GM12878 (cell line): Measurements from ENCODE around the gene FCRLB. TPM values are rescaled to one million over a fixed set of nuclear protein-coding genes. Genes with fewer than 3 reads are reported as not detected.

ENCODE experiments used
- ATAC-seq: fragments of 200-7000 bp; cut with Tn5 transposase; 3 replicates; pipeline ENCODE4 v1.9.1; 2020; ENCODE audit warnings: mild to moderate bottlenecking, moderate library complexity
- BruUV-seq: library from RNA; stranded (reverse); fragments of 400-500 nt; replicated peaks from 2 replicates; lab custom pipeline; 2021; lab: Mats Ljungman, UMichigan
- CTCF ChIA-PET: fragments of 300-600 bp; sonication (Branson Sonifier 250); formaldehyde crosslinking; extraction: SDS; loops from one replicate; lab custom pipeline; 2021; ENCODE audit warnings: inconsistent platforms; lab: Yijun Ruan, JAX
- POLR2A ChIA-PET: fragments of 350-600 bp; formaldehyde crosslinking; extraction: SDS; loops from one replicate; lab custom pipeline; 2021; ENCODE audit warnings: inconsistent platforms; lab: Charles Lee
- RAD21 ChIA-PET: fragments of 300-600 bp; sonication (Branson Sonifier 250); formaldehyde crosslinking; loops from one replicate; lab custom pipeline; 2023; ENCODE audit warnings: antibody characterized with exemption; ENCODE audit not compliant: unreplicated experiment; lab: Charles Lee
- SMC1A ChIA-PET: fragments of 300-600 bp; sonication (Branson Sonifier 250); formaldehyde crosslinking; loops from one replicate; lab custom pipeline; 2023; ENCODE audit not compliant: unreplicated experiment, uncharacterized antibody; lab: Charles Lee
- DNase-seq: peaks from one replicate; pipeline ENCODE4 v3.0.0-alpha.2; 2011; ENCODE audit warnings: low read depth, low spot score
- FAIRE-seq: peaks from 3 replicates; lab custom pipeline; 2011; peaks lifted over from hg19 to GRCh38; lab: Jason Lieb, UNC
- H2AFZ ChIP-seq: 2 replicates; pipeline ENCODE4 v1.6.0; 2011; ENCODE audit warnings: low read depth, low read length, control low read depth; ENCODE audit not compliant: control insufficient read depth
- H3K27ac ChIP-seq: 2 replicates; pipeline ENCODE4 v1.5.1; 2011; ENCODE audit warnings: control low read depth; ENCODE audit not compliant: control insufficient read depth, insufficient read depth
- H3K27me3 ChIP-seq, 2 experiments: replicated peaks in 1 of 2; 2 replicates each; pipeline versions ENCODE4 v1.6.0 to v1.6.1; 2011; ENCODE audit warnings: low read length in 1 of 2; ENCODE audit not compliant: control insufficient read depth in 2 of 2, insufficient read depth in 2 of 2
- H3K36me3 ChIP-seq, 2 experiments: 2 replicates each; pipeline ENCODE4 v1.5.1; 2011; ENCODE audit warnings: low read length in 1 of 2; ENCODE audit not compliant: control insufficient read depth in 2 of 2, insufficient read depth in 2 of 2
- H3K4me1 ChIP-seq: 2 replicates; pipeline ENCODE4 v1.6.1; 2011; ENCODE audit warnings: mild to moderate bottlenecking, low read length, moderate library complexity, mixed read lengths; ENCODE audit not compliant: control insufficient read depth, insufficient read depth
- H3K4me2 ChIP-seq: 2 replicates; pipeline ENCODE4 v1.6.0; 2011; ENCODE audit warnings: control low read depth; ENCODE audit not compliant: control insufficient read depth, insufficient read depth
- H3K4me3 ChIP-seq: fragments of 200-600 bp; sonication (generic); 2 replicates; pipeline ENCODE4 v1.5.1; 2016
- H3K79me2 ChIP-seq: 2 replicates; pipeline ENCODE4 v1.6.0; 2011; ENCODE audit warnings: low read length; ENCODE audit not compliant: control insufficient read depth, insufficient read depth
- H3K9ac ChIP-seq: 2 replicates; pipeline ENCODE4 v1.8.0; 2011; ENCODE audit warnings: low read length, control low read depth, mixed read lengths; ENCODE audit not compliant: control insufficient read depth, insufficient read depth
- H3K9me3 ChIP-seq: replicated peaks from 3 replicates; pipeline ENCODE4 v1.5.1; 2011; ENCODE audit warnings: mild to moderate bottlenecking, low read length; ENCODE audit not compliant: control insufficient read depth, insufficient read depth
- H4K20me1 ChIP-seq: 2 replicates; pipeline ENCODE4 v1.6.0; 2011; ENCODE audit not compliant: control insufficient read depth, insufficient read depth
- ATF7 ChIP-seq: fragments of 450-650 bp; IDR thresholded peaks from 2 replicates; pipeline ENCODE4 v1.6.1; 2016; ENCODE audit warnings: low read depth, mild to moderate bottlenecking
- CHD2 ChIP-seq: IDR thresholded peaks from 2 replicates; pipeline ENCODE4 v1.6.1; 2011; ENCODE audit warnings: low read depth, low read length, improper control_type of control experiment, borderline replicate concordance
- CHD4 ChIP-seq: fragments of 200-600 bp; sonication (generic); IDR thresholded peaks from 2 replicates; pipeline ENCODE4 v1.6.1; 2016; ENCODE audit warnings: mild to moderate bottlenecking
- MEF2A ChIP-seq: IDR thresholded peaks from 2 replicates; pipeline ENCODE4 v1.6.1; 2011; ENCODE audit warnings: low read depth, mild to moderate bottlenecking, low read length, moderate library complexity; ENCODE audit not compliant: insufficient read depth
- PML ChIP-seq: IDR thresholded peaks from 2 replicates; pipeline ENCODE4 v1.6.1; 2012; ENCODE audit warnings: low read length, inconsistent platforms
- RELA ChIP-seq: fragments of 450-650 bp; IDR thresholded peaks from 2 replicates; pipeline ENCODE4 v1.8.0; 2014; ENCODE audit warnings: borderline replicate concordance; ENCODE audit not compliant: partially characterized antibody
- TCF7 ChIP-seq: IDR thresholded peaks from 2 replicates; pipeline ENCODE4 v1.6.1; 2014; ENCODE audit warnings: antibody characterized with exemption, borderline replicate concordance
- ZNF384 ChIP-seq: IDR thresholded peaks from 2 replicates; pipeline ENCODE4 v1.6.1; 2012; ENCODE audit warnings: low read depth, mild to moderate bottlenecking, low read length, improper control_type of control experiment, borderline replicate concordance
- ZZZ3 ChIP-seq: IDR thresholded peaks from 2 replicates; pipeline ENCODE4 v1.6.1; 2011; ENCODE audit warnings: low read depth; ENCODE audit not compliant: control insufficient read depth, insufficient read length
- WGBS: methylation state at CpG from one replicate; pipeline ENCODE4 v1.1.6; 2016; ENCODE audit warnings: low lambda C conversion rate; ENCODE audit not compliant: insufficient replicate concordance, insufficient coverage; ENCODE audit errors: missing lambda C conversion rate; 5-methylcytosine and 5-hydroxymethylcytosine counted together
- in situ Hi-C: fragments of 300-500 bp; cut with MboI; formaldehyde crosslinking; loops from 9 replicates; pipeline ENCODE4 v1.14.3; 2018; ENCODE audit warnings: mixed read lengths
- intact Hi-C: fragments of 100-400 bp; cut with micrococcal nuclease; formaldehyde crosslinking; loops from one replicate; pipeline ENCODE4 v1.14.2; 2022; ENCODE audit not compliant: unreplicated experiment
- polyA plus RNA-seq, 11 experiments: library from polyadenylated mRNA; depleted of rRNA in 4 of 11; unstranded in 6 of 11; stranded (reverse) in 5 of 11; fragments of >200 nt; fragmentation: Nextera tagmentation in 4 of 11; fragmentation: Illumina TruSeq in 1 of 11; extraction: Ambion mirVana in 4 of 11; extraction: Trizol in 1 of 11; gene quantifications; 1 replicate in 1 of 11; 2 replicates in 10 of 11; pipeline versions ENCODE4 v1.2.1 to v1.2.3, GENCODE V29; 2011 to 2016; ENCODE audit warnings: inconsistent platforms in 2 of 11, missing spikeins in 2 of 11, low read depth in 1 of 11
- total RNA-seq, 4 experiments: library from RNA; depleted of rRNA in 3 of 4; stranded (reverse); fragments of >200 nt in 3 of 4; fragmentation: Illumina TruSeq in 1 of 4; extraction: Trizol in 1 of 4; gene quantifications; 2 replicates each; pipeline versions ENCODE4 v1.2.1 to v1.2.3, GENCODE V29; 2013 to 2021
- TF ChIP-seq, protein P1 (sequence below): fragments of 450-650 bp; IDR thresholded peaks from 2 replicates; pipeline ENCODE4 v1.6.1; 2017; ENCODE audit warnings: antibody characterized with exemption, mild to moderate bottlenecking, moderate library complexity
- TF ChIP-seq, protein P2 (sequence below): fragments of 450-650 bp; formaldehyde crosslinking; IDR thresholded peaks from 2 replicates; pipeline ENCODE4 v1.5.0; 2022; ENCODE audit warnings: mild to moderate bottlenecking, missing genetic modification characterization
- TF ChIP-seq, protein P3 (sequence below): IDR thresholded peaks from 2 replicates; pipeline ENCODE4 v1.6.1; 2012; ENCODE audit warnings: low read depth, low read length, improper control_type of control experiment

Gene FCRLB
- total and polyA plus RNA-seq, 10 of the 15 experiments (the other 5 are each of a cell fraction or from before 2014, with no cell fraction given), result 0.55 to 11.7 (median 5.6) TPM

DNA sequence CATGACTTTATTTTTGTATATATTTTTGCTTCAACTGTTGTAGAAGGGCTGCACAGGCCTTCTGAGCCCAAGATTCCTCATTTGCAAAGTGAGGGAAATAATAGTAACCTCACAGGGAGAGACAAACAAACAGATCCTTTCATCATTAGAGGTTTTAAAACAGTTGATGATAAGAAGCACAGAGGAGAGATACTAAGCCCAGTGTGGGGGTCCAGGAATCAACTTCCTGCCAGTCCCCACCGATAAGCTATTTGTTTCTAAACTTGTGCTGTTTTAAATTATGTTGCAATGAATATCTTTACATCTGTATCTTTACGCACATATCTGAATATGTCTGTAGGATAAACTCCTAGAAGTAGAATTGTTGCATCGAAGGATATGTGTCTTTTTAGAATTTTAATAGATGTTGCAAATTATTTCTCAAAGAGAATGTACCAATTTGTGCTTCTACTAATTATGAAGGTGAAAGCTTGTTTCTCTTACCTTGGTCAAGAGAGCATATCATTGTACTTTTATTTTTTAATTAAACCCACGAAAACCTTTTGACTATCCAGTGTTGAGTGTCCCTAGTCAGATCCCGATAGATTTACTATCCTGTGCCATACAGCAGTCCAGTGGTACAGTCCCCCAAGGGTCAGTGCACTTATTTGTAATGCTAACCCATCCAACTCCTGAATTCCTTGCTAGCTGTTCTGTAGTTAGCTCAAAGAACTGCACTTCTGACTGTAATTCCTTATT lies 10.8 kb downstream of the FCRLB start:
- DNase-seq (no peak), ATAC-seq (no peak), FAIRE-seq (no peak)
- no peaks in the 10 kb centered on the region for H3K9me3 ChIP-seq
- peaks cover under 1% of the 10 kb centered on the region; the same call in 1 of the 2 replicates for H3K79me2 ChIP-seq
- CTCF ChIA-PET, result interaction anchor here (1.0 to 16.4 kb wide), 6 partner anchors 10 to 245 kb away, joined by 3 to 262 read pairs (median 4); partner anchors contain the start of gene FCRLA
- no peak overlapping the region for H3K27ac ChIP-seq
- BruUV-seq, result no TSS peak
- intact Hi-C loops, result no loop called here
- RAD21 ChIA-PET, result no interaction called here
- H3K4me2 ChIP-seq, result no peak overlapping the region
- no peak overlapping the region for H3K9ac ChIP-seq
- no peak overlapping the region for H2AFZ ChIP-seq
- no peaks in the 10 kb centered on the region for H3K27me3 ChIP-seq
- POLR2A ChIA-PET, result interaction anchor here (1.1 to 1.2 kb wide), 2 partner anchors 16 to 24 kb away, joined by 3 read pairs; no protein-coding TSS in a partner anchor
- WGBS, result 76% methylated on average over 5 of the region's 5 CpGs
- SMC1A ChIA-PET, result interaction anchor here (0.8 to 1.7 kb wide), 7 partner anchors 10 to 248 kb away, joined by 3 to 6 read pairs (median 4); partner anchors contain the start of gene FCRLA
- TF ChIP-seq, protein P1, sequence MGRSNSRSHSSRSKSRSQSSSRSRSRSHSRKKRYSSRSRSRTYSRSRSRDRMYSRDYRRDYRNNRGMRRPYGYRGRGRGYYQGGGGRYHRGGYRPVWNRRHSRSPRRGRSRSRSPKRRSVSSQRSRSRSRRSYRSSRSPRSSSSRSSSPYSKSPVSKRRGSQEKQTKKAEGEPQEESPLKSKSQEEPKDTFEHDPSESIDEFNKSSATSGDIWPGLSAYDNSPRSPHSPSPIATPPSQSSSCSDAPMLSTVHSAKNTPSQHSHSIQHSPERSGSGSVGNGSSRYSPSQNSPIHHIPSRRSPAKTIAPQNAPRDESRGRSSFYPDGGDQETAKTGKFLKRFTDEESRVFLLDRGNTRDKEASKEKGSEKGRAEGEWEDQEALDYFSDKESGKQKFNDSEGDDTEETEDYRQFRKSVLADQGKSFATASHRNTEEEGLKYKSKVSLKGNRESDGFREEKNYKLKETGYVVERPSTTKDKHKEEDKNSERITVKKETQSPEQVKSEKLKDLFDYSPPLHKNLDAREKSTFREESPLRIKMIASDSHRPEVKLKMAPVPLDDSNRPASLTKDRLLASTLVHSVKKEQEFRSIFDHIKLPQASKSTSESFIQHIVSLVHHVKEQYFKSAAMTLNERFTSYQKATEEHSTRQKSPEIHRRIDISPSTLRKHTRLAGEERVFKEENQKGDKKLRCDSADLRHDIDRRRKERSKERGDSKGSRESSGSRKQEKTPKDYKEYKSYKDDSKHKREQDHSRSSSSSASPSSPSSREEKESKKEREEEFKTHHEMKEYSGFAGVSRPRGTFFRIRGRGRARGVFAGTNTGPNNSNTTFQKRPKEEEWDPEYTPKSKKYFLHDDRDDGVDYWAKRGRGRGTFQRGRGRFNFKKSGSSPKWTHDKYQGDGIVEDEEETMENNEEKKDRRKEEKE, result no peak
- no peak for TF ChIP-seq MEF2A
- no peak for TF ChIP-seq TCF7
- TF ChIP-seq, protein P2, sequence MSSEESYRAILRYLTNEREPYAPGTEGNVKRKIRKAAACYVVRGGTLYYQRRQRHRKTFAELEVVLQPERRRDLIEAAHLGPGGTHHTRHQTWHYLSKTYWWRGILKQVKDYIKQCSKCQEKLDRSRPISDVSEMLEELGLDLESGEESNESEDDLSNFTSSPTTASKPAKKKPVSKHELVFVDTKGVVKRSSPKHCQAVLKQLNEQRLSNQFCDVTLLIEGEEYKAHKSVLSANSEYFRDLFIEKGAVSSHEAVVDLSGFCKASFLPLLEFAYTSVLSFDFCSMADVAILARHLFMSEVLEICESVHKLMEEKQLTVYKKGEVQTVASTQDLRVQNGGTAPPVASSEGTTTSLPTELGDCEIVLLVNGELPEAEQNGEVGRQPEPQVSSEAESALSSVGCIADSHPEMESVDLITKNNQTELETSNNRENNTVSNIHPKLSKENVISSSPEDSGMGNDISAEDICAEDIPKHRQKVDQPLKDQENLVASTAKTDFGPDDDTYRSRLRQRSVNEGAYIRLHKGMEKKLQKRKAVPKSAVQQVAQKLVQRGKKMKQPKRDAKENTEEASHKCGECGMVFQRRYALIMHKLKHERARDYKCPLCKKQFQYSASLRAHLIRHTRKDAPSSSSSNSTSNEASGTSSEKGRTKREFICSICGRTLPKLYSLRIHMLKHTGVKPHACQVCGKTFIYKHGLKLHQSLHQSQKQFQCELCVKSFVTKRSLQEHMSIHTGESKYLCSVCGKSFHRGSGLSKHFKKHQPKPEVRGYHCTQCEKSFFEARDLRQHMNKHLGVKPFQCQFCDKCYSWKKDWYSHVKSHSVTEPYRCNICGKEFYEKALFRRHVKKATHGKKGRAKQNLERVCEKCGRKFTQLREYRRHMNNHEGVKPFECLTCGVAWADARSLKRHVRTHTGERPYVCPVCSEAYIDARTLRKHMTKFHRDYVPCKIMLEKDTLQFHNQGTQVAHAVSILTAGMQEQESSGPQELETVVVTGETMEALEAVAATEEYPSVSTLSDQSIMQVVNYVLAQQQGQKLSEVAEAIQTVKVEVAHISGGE (CRISPR knock-in tag), result no peak
- no peak for TF ChIP-seq ZZZ3
- TF ChIP-seq RELA, result no peak
- no peak for TF ChIP-seq ATF7
- TF ChIP-seq CHD4, result no peak
- TF ChIP-seq, protein P3, sequence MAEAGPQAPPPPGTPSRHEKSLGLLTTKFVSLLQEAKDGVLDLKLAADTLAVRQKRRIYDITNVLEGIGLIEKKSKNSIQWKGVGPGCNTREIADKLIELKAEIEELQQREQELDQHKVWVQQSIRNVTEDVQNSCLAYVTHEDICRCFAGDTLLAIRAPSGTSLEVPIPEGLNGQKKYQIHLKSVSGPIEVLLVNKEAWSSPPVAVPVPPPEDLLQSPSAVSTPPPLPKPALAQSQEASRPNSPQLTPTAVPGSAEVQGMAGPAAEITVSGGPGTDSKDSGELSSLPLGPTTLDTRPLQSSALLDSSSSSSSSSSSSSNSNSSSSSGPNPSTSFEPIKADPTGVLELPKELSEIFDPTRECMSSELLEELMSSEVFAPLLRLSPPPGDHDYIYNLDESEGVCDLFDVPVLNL, result no peak
- TF ChIP-seq CHD2, result no peak
- no peak for TF ChIP-seq PML
- TF ChIP-seq ZNF384, result no peak
- H3K4me1 ChIP-seq, result peaks cover 46% of the 10 kb centered on the region
- in situ Hi-C loops, result no loop called here
- no peaks in the 10 kb centered on the region for H4K20me1 ChIP-seq
- H3K4me3 ChIP-seq, result no peak overlapping the region
- no peaks in the 10 kb centered on the region for H3K36me3 ChIP-seq
